HUES64 (cell line): ENCODE results near the gene FAM210A.
"Not testable (repeated sequence)": the region's sequence is repeated elsewhere in the genome, so short reads cannot be mapped to it uniquely, and the experiment has no call there.

ENCODE experiments used
- H3K27ac ChIP-seq: 2 replicates; pipeline ENCODE4 v1.7.0; 2013; ENCODE audit warnings: low read depth, low read length, inconsistent platforms
- H3K27me3 ChIP-seq: 2 replicates; pipeline ENCODE4 v1.6.1; 2013; ENCODE audit warnings: mild to moderate bottlenecking, low read length; ENCODE audit not compliant: insufficient read depth
- H3K36me3 ChIP-seq: 2 replicates; pipeline ENCODE4 v1.6.1; 2013; ENCODE audit warnings: mild to moderate bottlenecking, low read length; ENCODE audit not compliant: insufficient read depth
- H3K4me1 ChIP-seq: 2 replicates; pipeline ENCODE4 v1.6.1; 2013; ENCODE audit warnings: mild to moderate bottlenecking, low read length, moderate library complexity; ENCODE audit not compliant: insufficient read depth
- H3K4me3 ChIP-seq: 2 replicates; pipeline ENCODE4 v1.5.1; 2013; ENCODE audit warnings: mild to moderate bottlenecking, low read length, moderate library complexity
- H3K9ac ChIP-seq: 2 replicates; pipeline ENCODE4 v1.6.1; 2013; ENCODE audit warnings: mild to moderate bottlenecking, low read depth, low read length
- H3K9me3 ChIP-seq: 2 replicates; pipeline ENCODE4 v1.6.1; 2013; ENCODE audit warnings: low read depth, low read length; ENCODE audit not compliant: insufficient read depth
- WGBS: fragments of 150-250, 120-280 bp; methylation state at CpG from one replicate; pipeline ENCODE4 v1.1.7; 2013; ENCODE audit warnings: missing lambda C conversion rate; 5-methylcytosine and 5-hydroxymethylcytosine counted together

FAM210A gene

GRCh38 chr18:13700153-13700552 is 26.2 kb downstream of the FAM210A start:
- 100% methylated on average over 1 of the region's 1 CpG for WGBS
- peaks cover 15% of the 10 kb centered on the region for H3K36me3 ChIP-seq
- H3K9me3 ChIP-seq = peaks cover 59% of the 10 kb centered on the region
- no peaks in the 10 kb centered on the region for H3K4me1 ChIP-seq
- no peak overlapping the region for H3K27ac ChIP-seq
- no peak overlapping the region for H3K9ac ChIP-seq
- H3K4me3 ChIP-seq = no peak overlapping the region
- no peaks in the 10 kb centered on the region for H3K27me3 ChIP-seq

GRCh38 chr18:13696961-13697360 is 29.4 kb downstream of the FAM210A start:
- H3K4me1 ChIP-seq = no peaks in the 10 kb centered on the region

GRCh38 chr18:13695337-13695736 is 31.0 kb downstream of the FAM210A start:
- H3K4me3 ChIP-seq, H3K27ac ChIP-seq, H3K4me1 ChIP-seq, H3K9ac ChIP-seq, H3K27me3 ChIP-seq, H3K36me3 ChIP-seq: not testable (repeated sequence)
- 97% methylated on average over 4 of the region's 5 CpGs for WGBS
- peaks cover 11% of the 10 kb centered on the region for H3K9me3 ChIP-seq

More at GRCh38 chr18:13696961-13697360, 29.4 kb downstream of the FAM210A start:
- Histone ChIP-seq H3K36me3 (0 out of 2 replicates have a peak, but pooled peaks cover 3% of the 10 kb centered on the region), H3K27ac (no peak overlapping the region), H3K4me3 (no peak overlapping the region), H3K27me3 (no peaks in the 10 kb centered on the region), H3K9ac (no peak overlapping the region), H3K9me3 (peaks cover 27% of the 10 kb centered on the region)
- 98% methylated on average over 3 of the region's 3 CpGs for WGBS

GRCh38 chr18:13690060-13690459 is 36.3 kb downstream of the FAM210A start:
- WGBS = 93% methylated on average over 9 of the region's 9 CpGs
- not testable (repeated sequence) for H3K4me3 ChIP-seq, H3K27me3 ChIP-seq, H3K36me3 ChIP-seq, H3K9me3 ChIP-seq, H3K4me1 ChIP-seq, H3K27ac ChIP-seq, H3K9ac ChIP-seq

GRCh38 chr18:13688191-13689136 is 37.9 kb downstream of the FAM210A start:
- H3K9me3 ChIP-seq = no peaks in the 10 kb centered on the region
- H3K27me3 ChIP-seq = no peaks in the 10 kb centered on the region
- H3K27ac ChIP-seq = no peak overlapping the region
- no peak overlapping the region for H3K9ac ChIP-seq
- H3K36me3 ChIP-seq = no peaks in the 10 kb centered on the region
- no peak overlapping the region for H3K4me3 ChIP-seq
- 92% methylated on average over 21 of the region's 21 CpGs for WGBS
- no peaks in the 10 kb centered on the region for H3K4me1 ChIP-seq

GRCh38 chr18:13684546-13684945 is 41.8 kb downstream of the FAM210A start:
- H3K4me1 ChIP-seq = no peaks in the 10 kb centered on the region
- no peak overlapping the region for H3K9ac ChIP-seq
- H3K27me3 ChIP-seq = no peaks in the 10 kb centered on the region
- no peak overlapping the region for H3K4me3 ChIP-seq
- WGBS = 97% methylated on average over 4 of the region's 4 CpGs
- peaks cover 7% of the 10 kb centered on the region; the same call in 1 of the 2 replicates for H3K36me3 ChIP-seq
- H3K27ac ChIP-seq = no peak overlapping the region
- no peaks in the 10 kb centered on the region for H3K9me3 ChIP-seq

- H3K4me3 ChIP-seq = no peak overlapping the region
- peaks cover 10% of the 10 kb centered on the region for H3K9me3 ChIP-seq
- H3K9ac ChIP-seq = no peak overlapping the region
- H3K27me3 ChIP-seq = no peaks in the 10 kb centered on the region
- H3K4me1 ChIP-seq = no peaks in the 10 kb centered on the region
- peaks cover 12% of the 10 kb centered on the region; the same call in 1 of the 2 replicates for H3K36me3 ChIP-seq
- 97% methylated on average over 6 of the region's 6 CpGs for WGBS
- H3K27ac ChIP-seq = no peak overlapping the region
Observed at GRCh38 chr18:13681701-13682100, 44.7 kb downstream of the FAM210A start.

GRCh38 chr18:13680612-13681011 is 45.7 kb downstream of the FAM210A start:
- H3K4me1 ChIP-seq = no peaks in the 10 kb centered on the region
- no peaks in the 10 kb centered on the region for H3K27me3 ChIP-seq
- no peak overlapping the region for H3K4me3 ChIP-seq
- H3K9me3 ChIP-seq = peaks cover 17% of the 10 kb centered on the region
- H3K36me3 ChIP-seq = peaks cover 13% of the 10 kb centered on the region; the same call in 1 of the 2 replicates
- no peak overlapping the region for H3K27ac ChIP-seq
- 81% methylated on average over 5 of the region's 5 CpGs for WGBS
- H3K9ac ChIP-seq = no peak overlapping the region

- peaks cover 13% of the 10 kb centered on the region; the same call in 1 of the 2 replicates for H3K36me3 ChIP-seq
- H3K9me3 ChIP-seq = peaks cover 25% of the 10 kb centered on the region
- not testable (repeated sequence) for H3K27ac ChIP-seq, H3K27me3 ChIP-seq, H3K4me3 ChIP-seq, H3K9ac ChIP-seq, H3K4me1 ChIP-seq
- WGBS = 97% methylated on average over 13 of the region's 13 CpGs
Observed at GRCh38 chr18:13677350-13677749, 49.0 kb downstream of the FAM210A start.

- H3K27me3 ChIP-seq = no peaks in the 10 kb centered on the region
Observed at GRCh38 chr18:13676471-13676870, 49.9 kb downstream of the FAM210A start.

GRCh38 chr18:13672657-13673056 is 53.7 kb downstream of the FAM210A start:
- H3K27me3 ChIP-seq = no peaks in the 10 kb centered on the region
- no peak overlapping the region for H3K4me3 ChIP-seq
- peaks cover 20% of the 10 kb centered on the region for H3K9me3 ChIP-seq
- WGBS = 92% methylated on average over 6 of the region's 7 CpGs
- no peak overlapping the region for H3K27ac ChIP-seq
- peaks cover 12% of the 10 kb centered on the region; the same call in 1 of the 2 replicates for H3K36me3 ChIP-seq
- no peaks in the 10 kb centered on the region for H3K4me1 ChIP-seq
- no peak overlapping the region for H3K9ac ChIP-seq

More at GRCh38 chr18:13676471-13676870, 49.9 kb downstream of the FAM210A start:
- Histone ChIP-seq H3K36me3 (peaks cover 11% of the 10 kb centered on the region; the same call in 1 of the 2 replicates), H3K9ac (no peak overlapping the region), H3K4me1 (no peaks in the 10 kb centered on the region), H3K4me3 (no peak overlapping the region), H3K27ac (no peak overlapping the region), H3K9me3 (peaks cover 25% of the 10 kb centered on the region)
- 95% methylated on average over 6 of the region's 6 CpGs for WGBS
